DMS153 treated with DMSO at 0.1 percent for 48 hours (cell line): Measurements from ENCODE around the gene PROC.
"Not testable (repeated sequence)": the region's sequence is repeated elsewhere in the genome, so short reads cannot be mapped to it uniquely, and the experiment has no call there.

Experiments
- DNase-seq: peaks from one replicate; lab custom pipeline; 2025; ENCODE audit not compliant: unreplicated experiment; lab: John Stamatoyannopoulos, UW

Gene PROC

GRCh38 chr2:127392828-127393578 is 25.2 kb upstream of the PROC start:
- no peak for DNase-seq

GRCh38 chr2:127394492-127394891 is 23.7 kb upstream of the PROC start:
- DNase-seq = no peak

GRCh38 chr2:127397568-127398238 is 20.5 kb upstream of the PROC start:
- no peak for DNase-seq

- no peak for DNase-seq
Measured at GRCh38 chr2:127398239-127398590, 20.0 kb upstream of the PROC start.

- no peak for DNase-seq
Measured at GRCh38 chr2:127400533-127400896, 17.7 kb upstream of the PROC start.

- no peak for DNase-seq
Measured at GRCh38 chr2:127400897-127401756, 17.1 kb upstream of the PROC start.

- DNase-seq = no peak
Measured at GRCh38 chr2:127401757-127402695, 16.2 kb upstream of the PROC start.

GRCh38 chr2:127403460-127403859 is 14.8 kb upstream of the PROC start:
- no peak for DNase-seq

GRCh38 chr2:127404466-127405254 is 13.6 kb upstream of the PROC start:
- DNase-seq = no peak

- DNase-seq = no peak
Measured at GRCh38 chr2:127405255-127405610, 13.0 kb upstream of the PROC start.

- DNase-seq = no peak
Measured at GRCh38 chr2:127406454-127406853, 11.8 kb upstream of the PROC start.

- DNase-seq = no peak
Measured at GRCh38 chr2:127407091-127407490, 11.1 kb upstream of the PROC start.

- DNase-seq = no peak
Measured at GRCh38 chr2:127407661-127408003, 10.6 kb upstream of the PROC start.

- DNase-seq = peak; percentile 50
Measured at GRCh38 chr2:127408004-127408806, 10.0 kb upstream of the PROC start.

GRCh38 chr2:127408807-127409099 is 9.5 kb upstream of the PROC start:
- no peak for DNase-seq

- not testable (repeated sequence) for DNase-seq
Measured at GRCh38 chr2:127409716-127410115, 8.5 kb upstream of the PROC start.

GRCh38 chr2:127410871-127411652 is 7.2 kb upstream of the PROC start:
- no peak for DNase-seq

- DNase-seq = no peak
Measured at GRCh38 chr2:127411653-127412369, 6.4 kb upstream of the PROC start.
